Osteocyte (in vitro differentiated cells): ENCODE data around the gene NLRC4. TPM values are rescaled to one million over a fixed set of nuclear protein-coding genes. Genes with fewer than 3 reads are reported as not detected.
"Not testable (repeated sequence)": the region's sequence is repeated elsewhere in the genome, so short reads cannot be mapped to it uniquely, and the experiment has no call there.

Experiments used
- DNase-seq: peaks from one replicate; pipeline ENCODE4 v3.0.0; 2021; ENCODE audit warnings: mixed read lengths; ENCODE audit not compliant: unreplicated experiment; ENCODE audit errors: extremely low spot score
- H3K27ac Mint-ChIP-seq: one replicate; pipeline ENCODE4 v1.8.0; 2021; ENCODE audit warnings: mild to moderate bottlenecking, mixed read lengths; ENCODE audit not compliant: unreplicated experiment
- H3K27me3 Mint-ChIP-seq: one replicate; pipeline ENCODE4 v1.8.0; 2021; ENCODE audit warnings: mixed read lengths; ENCODE audit not compliant: unreplicated experiment
- H3K36me3 Mint-ChIP-seq: one replicate; pipeline ENCODE4 v1.8.0; 2021; ENCODE audit warnings: mixed read lengths; ENCODE audit not compliant: unreplicated experiment
- H3K4me1 Mint-ChIP-seq: one replicate; pipeline ENCODE4 v1.8.0; 2021; ENCODE audit warnings: mixed read lengths; ENCODE audit not compliant: unreplicated experiment
- H3K4me3 Mint-ChIP-seq: one replicate; pipeline ENCODE4 v1.8.0; 2021; ENCODE audit warnings: mild to moderate bottlenecking, moderate library complexity, mixed read lengths; ENCODE audit not compliant: unreplicated experiment
- H3K9me3 Mint-ChIP-seq: one replicate; pipeline ENCODE4 v1.8.0; 2021; ENCODE audit warnings: mixed read lengths; ENCODE audit not compliant: unreplicated experiment
- total RNA-seq: library from RNA; stranded (reverse); gene quantifications from 2 replicates; pipeline ENCODE4 v1.2.1, GENCODE V29; 2021
- TF ChIP-seq, protein P1 (sequence below): fragments of 200-600 bp; sonication (generic); IDR thresholded peaks from 2 replicates; pipeline ENCODE4 v1.5.0; 2021; ENCODE audit warnings: antibody characterized with exemption, mild to moderate bottlenecking, moderate library complexity

NLRC4 gene
- total RNA-seq, 1 donor from 2014 or later = not detected

GRCh38 chr2:32212295-32212694, 52.4 kb downstream of the NLRC4 start:
- Mint-ChIP-seq H3K4me3 (no peak overlapping the region), H3K36me3 (peaks cover 29% of the 10 kb centered on the region), H3K9me3 (no peaks in the 10 kb centered on the region), H3K27me3 (no peaks in the 10 kb centered on the region), H3K4me1 (no peaks in the 10 kb centered on the region), H3K27ac (no peak overlapping the region)
- TF ChIP-seq, protein P1, sequence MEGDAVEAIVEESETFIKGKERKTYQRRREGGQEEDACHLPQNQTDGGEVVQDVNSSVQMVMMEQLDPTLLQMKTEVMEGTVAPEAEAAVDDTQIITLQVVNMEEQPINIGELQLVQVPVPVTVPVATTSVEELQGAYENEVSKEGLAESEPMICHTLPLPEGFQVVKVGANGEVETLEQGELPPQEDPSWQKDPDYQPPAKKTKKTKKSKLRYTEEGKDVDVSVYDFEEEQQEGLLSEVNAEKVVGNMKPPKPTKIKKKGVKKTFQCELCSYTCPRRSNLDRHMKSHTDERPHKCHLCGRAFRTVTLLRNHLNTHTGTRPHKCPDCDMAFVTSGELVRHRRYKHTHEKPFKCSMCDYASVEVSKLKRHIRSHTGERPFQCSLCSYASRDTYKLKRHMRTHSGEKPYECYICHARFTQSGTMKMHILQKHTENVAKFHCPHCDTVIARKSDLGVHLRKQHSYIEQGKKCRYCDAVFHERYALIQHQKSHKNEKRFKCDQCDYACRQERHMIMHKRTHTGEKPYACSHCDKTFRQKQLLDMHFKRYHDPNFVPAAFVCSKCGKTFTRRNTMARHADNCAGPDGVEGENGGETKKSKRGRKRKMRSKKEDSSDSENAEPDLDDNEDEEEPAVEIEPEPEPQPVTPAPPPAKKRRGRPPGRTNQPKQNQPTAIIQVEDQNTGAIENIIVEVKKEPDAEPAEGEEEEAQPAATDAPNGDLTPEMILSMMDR = no peak
- DNase-seq = no peak

DNA sequence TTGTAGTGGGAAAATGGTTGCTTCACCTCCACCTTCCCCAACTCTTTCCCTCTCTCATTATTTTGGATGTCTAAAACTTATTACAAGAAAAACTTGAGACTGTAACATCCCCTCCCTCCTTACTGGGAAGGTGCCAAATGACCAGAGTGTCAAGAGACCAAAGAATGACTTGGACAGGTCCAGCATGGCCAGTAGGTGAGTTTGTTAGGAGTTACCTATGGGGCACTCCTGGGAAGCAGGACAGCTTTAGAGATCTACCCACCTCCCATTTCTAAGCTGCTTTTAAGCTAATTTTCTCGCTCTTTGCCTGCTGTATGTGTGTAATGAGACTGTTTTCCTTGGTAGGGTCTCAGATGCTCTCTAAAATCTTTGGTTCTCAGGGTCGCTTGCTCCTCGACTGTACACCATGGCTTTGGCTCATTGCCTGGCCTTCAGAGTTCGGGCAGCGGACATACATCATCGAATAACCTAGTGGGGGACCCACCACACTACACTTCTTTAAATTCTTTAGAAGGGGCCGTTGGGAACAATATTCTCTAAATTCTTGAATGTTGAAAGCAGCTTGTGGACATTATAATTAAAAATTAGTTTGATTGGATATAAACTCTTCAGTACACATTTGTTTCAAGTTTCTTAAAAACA, 53.8 kb downstream of the NLRC4 start:
- Mint-ChIP-seq H3K4me1 (no peaks in the 10 kb centered on the region), H3K9me3 (no peaks in the 10 kb centered on the region), H3K4me3 (no peak overlapping the region), H3K27ac (no peak overlapping the region), H3K27me3 (no peaks in the 10 kb centered on the region), H3K36me3 (peaks cover 31% of the 10 kb centered on the region)
- DNase-seq = no peak
- TF ChIP-seq, protein P1 = no peak

DNA sequence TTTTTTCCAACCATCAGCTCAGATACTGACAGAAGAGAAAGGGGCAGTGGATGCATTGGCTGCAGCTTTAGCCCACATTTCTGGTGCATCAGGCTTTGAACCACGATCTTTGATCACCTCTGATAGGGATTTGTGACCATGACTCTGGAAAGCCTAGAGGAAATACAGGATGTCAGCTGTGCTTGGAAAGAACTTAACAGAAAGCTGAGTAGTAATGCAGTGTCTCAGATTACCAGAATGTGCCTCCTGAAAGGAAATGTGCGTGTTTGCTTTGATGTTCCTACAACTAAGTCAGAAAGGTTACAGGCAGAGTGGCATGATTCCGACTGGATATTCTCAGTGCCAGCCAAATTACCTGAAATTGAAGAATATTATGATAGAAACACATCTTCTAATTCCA, 61.3 kb downstream of the NLRC4 start:
- H3K27me3 Mint-ChIP-seq, DNase-seq, H3K4me1 Mint-ChIP-seq, H3K9me3 Mint-ChIP-seq, H3K27ac Mint-ChIP-seq, H3K4me3 Mint-ChIP-seq: not testable (repeated sequence)
- H3K36me3 Mint-ChIP-seq = peaks cover 32% of the 10 kb centered on the region

DNA sequence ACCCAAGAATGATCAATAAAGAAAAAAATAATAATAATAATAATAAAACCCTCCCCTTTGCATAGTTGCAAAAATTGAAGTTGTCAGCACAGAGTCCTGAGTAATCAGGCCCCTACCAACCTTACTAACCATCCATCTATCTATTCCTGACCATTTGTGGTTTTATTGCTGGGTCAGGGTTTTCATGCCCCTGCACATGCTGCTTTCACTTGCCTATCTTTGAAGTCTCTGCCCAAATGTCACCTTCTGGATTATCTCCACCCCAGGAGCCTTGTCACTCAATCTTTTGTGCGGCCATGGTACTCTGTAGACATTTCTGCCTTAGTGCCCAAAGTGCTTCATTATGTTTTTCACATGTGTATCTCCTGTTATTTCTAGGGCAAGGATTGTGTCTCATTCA, 63.9 kb downstream of the NLRC4 start:
- DNase-seq = no peak
- Mint-ChIP-seq H3K4me3 (no peak overlapping the region), H3K4me1 (no peaks in the 10 kb centered on the region), H3K36me3 (peaks cover 39% of the 10 kb centered on the region), H3K27ac (no peak overlapping the region), H3K9me3 (no peaks in the 10 kb centered on the region), H3K27me3 (no peaks in the 10 kb centered on the region)
- TF ChIP-seq, protein P1 = no peak

- no peak overlapping the region for H3K27ac Mint-ChIP-seq
- H3K4me1 Mint-ChIP-seq = no peaks in the 10 kb centered on the region
- H3K36me3 Mint-ChIP-seq = peaks cover 23% of the 10 kb centered on the region
- TF ChIP-seq, protein P1 = no peak
- DNase-seq = no peak
- H3K27me3 Mint-ChIP-seq = no peaks in the 10 kb centered on the region
- H3K4me3 Mint-ChIP-seq = no peak overlapping the region
- no peaks in the 10 kb centered on the region for H3K9me3 Mint-ChIP-seq
Observed at GRCh38 chr2:32192418-32192817, 72.3 kb downstream of the NLRC4 start.

DNA sequence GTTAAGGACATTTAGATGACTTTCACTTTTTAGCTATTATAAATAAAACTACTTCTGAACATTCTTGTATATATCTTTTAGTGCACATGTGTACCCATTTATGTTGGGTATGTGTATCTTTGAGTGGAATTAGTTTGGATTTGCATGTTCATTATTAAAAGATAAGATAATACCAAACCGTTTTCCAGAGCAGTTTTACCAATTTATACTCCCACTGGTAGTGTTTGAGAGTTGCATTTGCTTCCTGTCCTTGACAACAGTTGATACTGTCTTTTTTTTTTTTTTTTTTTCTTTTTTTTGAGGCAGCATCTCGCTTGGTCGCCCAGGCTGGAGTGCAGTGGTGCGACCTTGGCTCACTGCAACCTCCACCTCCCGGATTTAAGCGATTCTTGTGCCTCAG, 75.7 kb downstream of the NLRC4 start:
- no peak overlapping the region for H3K4me3 Mint-ChIP-seq
- H3K27ac Mint-ChIP-seq = no peak overlapping the region
- TF ChIP-seq, protein P1 = no peak
- H3K4me1 Mint-ChIP-seq = no peaks in the 10 kb centered on the region
- DNase-seq = no peak
- no peaks in the 10 kb centered on the region for H3K27me3 Mint-ChIP-seq
- no peaks in the 10 kb centered on the region for H3K9me3 Mint-ChIP-seq
- H3K36me3 Mint-ChIP-seq = peaks cover 23% of the 10 kb centered on the region
